Testis (tissue), 3 donors: ENCODE data around the gene CEACAM3. TPM values are rescaled to one million over a fixed set of nuclear protein-coding genes. Genes with fewer than 3 reads are reported as not detected.
A peak's percentile ranks its signal among the peaks of the same experiment; 100 is the strongest.

Experiments
- DNase-seq: peaks from one replicate; pipeline ENCODE4 v3.0.0-alpha.2; 2019
- H3K27ac ChIP-seq, 2 donors: fragments of 200-600 bp; sonication (generic); one replicate each; pipeline ENCODE4 v1.5.1; 2019
- H3K27me3 ChIP-seq: fragments of 200-600 bp; sonication (generic); one replicate; pipeline ENCODE4 v1.5.1; 2019
- H3K36me3 ChIP-seq: fragments of 200-600 bp; sonication (generic); one replicate; pipeline ENCODE4 v1.5.1; 2017; ENCODE audit warnings: low read depth; ENCODE audit errors: missing control alignments
- H3K4me1 ChIP-seq: fragments of 200-600 bp; sonication (generic); one replicate; pipeline ENCODE4 v1.5.1; 2019
- H3K4me3 ChIP-seq, 2 donors: fragments of 200-600 bp; sonication (generic); one replicate each; pipeline ENCODE4 v1.5.1; 2017 to 2019
- H3K9me3 ChIP-seq: fragments of 200-600 bp; sonication (generic); one replicate; pipeline ENCODE4 v1.5.1; 2017
- CTCF ChIP-seq, 3 experiments: fragments of 450-650 bp in 2 of 3; fragments of 200-600 bp in 1 of 3; sonication (generic) in 1 of 3; IDR thresholded peaks; one replicate each; pipeline ENCODE4 v1.5.1; 2016 to 2019; ENCODE audit warnings: antibody characterized with exemption in 3 of 3, mild to moderate bottlenecking in 2 of 3, moderate library complexity in 1 of 3
- POLR2A ChIP-seq: fragments of 450-650 bp; IDR thresholded peaks from one replicate; pipeline ENCODE4 v1.6.1; 2017; ENCODE audit warnings: antibody characterized with exemption, mild to moderate bottlenecking, moderate library complexity
- WGBS, 2 donors: methylation state at CpG; one replicate each; pipeline ENCODE4 v1.1.5; 2018; 5-methylcytosine and 5-hydroxymethylcytosine counted together
- intact Hi-C: fragments of 100-400 bp; cut with DNase I; formaldehyde crosslinking; loops from one replicate; pipeline ENCODE4 v1.15.1; 2023; ENCODE audit warnings: low total_unique reads
- polyA plus RNA-seq: library from polyadenylated mRNA; stranded (reverse); fragments of 350-450 nt; fragmentation: Illumina TruSeq; extraction: RNeasy Lipid Tissue Mini Kit (QIAGEN cat#74804); gene quantifications from one replicate; pipeline ENCODE4 v1.2.3, GENCODE V29; 2014; ENCODE audit warnings: low read depth, low replicate concordance; ENCODE audit not compliant: insufficient read depth
- total RNA-seq, 2 donors: library from RNA; depleted of rRNA; stranded (reverse); fragments of >200 nt; gene quantifications; one replicate each; pipeline ENCODE4 v1.2.3, GENCODE V29; 2016

CEACAM3 gene
- total and polyA plus RNA-seq, 3 donors from 2014 or later, result not detected

GRCh38 chr19:41860419-41861115, 64.2 kb downstream of the CEACAM3 start:
- H3K27ac ChIP-seq, result peak overlapping the region; percentile 78 to 94
- peak overlapping the region; percentile 79 to 99 for H3K4me3 ChIP-seq
- H3K4me1 ChIP-seq, result peaks cover 20% of the 10 kb centered on the region
- no peaks in the 10 kb centered on the region for H3K9me3 ChIP-seq
- H3K27me3 ChIP-seq, result no peaks in the 10 kb centered on the region
- 0% methylated on average over 26 to 44 of the region's 45 CpGs for WGBS, 2 donors
- no peaks in the 10 kb centered on the region for H3K36me3 ChIP-seq
- TF ChIP-seq CTCF (IDR thresholded peaks at IDR 0.05), result no peak
- TF ChIP-seq POLR2A, result no peak
- no peak for DNase-seq
- intact Hi-C loops, result no loop called here

Other genes with a start within 250 kb of the CEACAM3 start
- 1 to 10 TPM in 1 of 2 donors, under 1 TPM in 1; 0.71 to 1.3 TPM for gene CEACAM21, start 220.4 kb upstream of the CEACAM3 start, total RNA-seq
- 3.6 TPM for gene CEACAM21, start 220.4 kb upstream of the CEACAM3 start, polyA plus RNA-seq
- 1 to 10 TPM in 1 of 2 donors, not detected in 1; 1.7 TPM for gene CEACAM4, start 169.5 kb upstream of the CEACAM3 start, total RNA-seq
- gene CEACAM4, start 169.5 kb upstream of the CEACAM3 start, polyA plus RNA-seq, result 0.47 TPM
- under 1 TPM; 0.19 to 0.39 TPM for gene CEACAM7, start 108.3 kb upstream of the CEACAM3 start, total RNA-seq
- gene CEACAM7, start 108.3 kb upstream of the CEACAM3 start, polyA plus RNA-seq, result not detected
- under 1 TPM; 0.24 to 0.50 TPM for gene CEACAM5, start 88.0 kb upstream of the CEACAM3 start, total RNA-seq
- 0.33 TPM for gene CEACAM5, start 88.0 kb upstream of the CEACAM3 start, polyA plus RNA-seq
- under 1 TPM in 1 of 2 donors, not detected in 1; 0.31 TPM for gene CEACAM6, start 41.1 kb upstream of the CEACAM3 start, total RNA-seq
- gene CEACAM6, start 41.1 kb upstream of the CEACAM3 start, polyA plus RNA-seq, result 0.29 TPM
- 10 to 100 TPM; 33.6 to 68.4 TPM for gene LYPD4, start 48.1 kb downstream of the CEACAM3 start, total RNA-seq
- gene LYPD4, start 48.1 kb downstream of the CEACAM3 start, polyA plus RNA-seq, result 198 TPM
- gene DMRTC2, start 48.5 kb downstream of the CEACAM3 start, total RNA-seq, result 10 to 100 TPM; 23.1 to 55.3 TPM
- gene DMRTC2, start 48.5 kb downstream of the CEACAM3 start, polyA plus RNA-seq, result 71.0 TPM
- 1,000 to 10,000 TPM in 1 of 2 donors, 100 to 1,000 TPM in 1; 869 to 1,199 TPM for gene RPS19, start 63.7 kb downstream of the CEACAM3 start, total RNA-seq
- gene RPS19, start 63.7 kb downstream of the CEACAM3 start, polyA plus RNA-seq, result 1,270 TPM
- gene CD79A, start 80.7 kb downstream of the CEACAM3 start, total RNA-seq, result under 1 TPM in 1 of 2 donors, not detected in 1; 0.87 TPM
- 3.6 TPM for gene CD79A, start 80.7 kb downstream of the CEACAM3 start, polyA plus RNA-seq
- 10 to 100 TPM; 51.2 to 56.3 TPM for gene ARHGEF1, start 86.6 kb downstream of the CEACAM3 start, total RNA-seq
- 33.2 TPM for gene ARHGEF1, start 86.6 kb downstream of the CEACAM3 start, polyA plus RNA-seq
- gene ERFL, start 131.9 kb downstream of the CEACAM3 start, total RNA-seq, result 1 to 10 TPM; 2.2 to 2.4 TPM
- gene ERFL, start 131.9 kb downstream of the CEACAM3 start, polyA plus RNA-seq, result 0.78 TPM
- 100 to 1,000 TPM; 143 to 196 TPM for gene RABAC1, start 162.7 kb downstream of the CEACAM3 start, total RNA-seq
- gene RABAC1, start 162.7 kb downstream of the CEACAM3 start, polyA plus RNA-seq, result 182 TPM
- gene ATP1A3, start 197.6 kb downstream of the CEACAM3 start, total RNA-seq, result 10 to 100 TPM; 30.3 to 60.8 TPM
- 87.3 TPM for gene ATP1A3, start 197.6 kb downstream of the CEACAM3 start, polyA plus RNA-seq